OCI-LY3 (cell line): Measurements from ENCODE around the gene CCL21.

Experiments used
- H2AFZ ChIP-seq: fragments of 200-600, 300-600 bp; shearing (Covaris generic); 2 replicates; pipeline ENCODE4 v1.6.0; 2014; ENCODE audit warnings: antibody characterized with exemption, low read depth, low read length
- H3K27ac ChIP-seq: fragments of 200-600, 300-600 bp; sonication (generic); 2 replicates; pipeline ENCODE4 v1.5.1; 2014; ENCODE audit warnings: mild to moderate bottlenecking, low read length, moderate library complexity, mixed read lengths
- H3K27me3 ChIP-seq: fragments of 200-600, 300-600 bp; sonication (generic); 2 replicates; pipeline ENCODE4 v1.6.1; 2014; ENCODE audit warnings: low read depth, low read length, mixed read lengths
- H3K36me3 ChIP-seq: fragments of 200-600, 300-600 bp; sonication (generic); replicated peaks from 2 replicates; pipeline ENCODE3; 2014; ENCODE audit warnings: low read depth, low read length, mixed read lengths
- H3K4me1 ChIP-seq: fragments of 300-600, 200-600 bp; sonication (generic); 2 replicates; pipeline ENCODE4 v1.6.1; 2014; ENCODE audit warnings: low read length, mixed read lengths
- H3K4me2 ChIP-seq: fragments of 200-600, 300-600 bp; sonication (generic); 2 replicates; pipeline ENCODE4 v1.6.1; 2014; ENCODE audit warnings: low read length, mixed read lengths
- H3K4me3 ChIP-seq: fragments of 300-600, 200-600 bp; sonication (generic); 2 replicates; pipeline ENCODE4 v1.5.1; 2014; ENCODE audit warnings: antibody characterized with exemption, mild to moderate bottlenecking, low read length, moderate library complexity
- H3K79me2 ChIP-seq: fragments of 300-600, 200-600 bp; shearing (Covaris generic); 2 replicates; pipeline ENCODE4 v1.6.1; 2014; ENCODE audit warnings: mild to moderate bottlenecking, low read length, mixed read lengths
- H3K9ac ChIP-seq: fragments of 300-600, 200-600 bp; shearing (Covaris generic); 2 replicates; pipeline ENCODE4 v1.6.0; 2014; ENCODE audit warnings: mild to moderate bottlenecking, low read length, moderate library complexity
- H3K9me3 ChIP-seq: fragments of 200-600, 300-600 bp; shearing (Covaris generic); 2 replicates; pipeline ENCODE4 v1.6.1; 2014; ENCODE audit warnings: low read length, mixed read lengths; ENCODE audit not compliant: insufficient read depth
- H4K20me1 ChIP-seq: fragments of 200-600, 300-600 bp; sonication (generic); 2 replicates; pipeline ENCODE4 v1.6.1; 2016; ENCODE audit warnings: low read length, mixed read lengths; ENCODE audit not compliant: insufficient read depth
- CTCF ChIP-seq: fragments of 200-600, 300-600 bp; sonication (generic); IDR thresholded peaks from 2 replicates; pipeline ENCODE4 v1.5.1; 2014; ENCODE audit warnings: antibody characterized with exemption, low read length, low read depth
- EZH2phosphoT487 ChIP-seq: fragments of 200-600 bp; shearing (Covaris generic); IDR thresholded peaks from 2 replicates; pipeline ENCODE4 v1.6.1; 2018; ENCODE audit warnings: antibody characterized with exemption, mixed run types, low read depth

CCL21 gene

GRCh38 chr9:34684816-34685215, 25.1 kb downstream of the CCL21 start:
- Histone ChIP-seq H3K4me1 (peaks cover 26% of the 10 kb centered on the region), H3K9ac (no peak overlapping the region), H3K27ac (no peak overlapping the region), H3K36me3 (no peaks in the 10 kb centered on the region), H3K9me3 (no peaks in the 10 kb centered on the region), H3K27me3 (no peaks in the 10 kb centered on the region), H3K79me2 (no peaks in the 10 kb centered on the region), H3K4me3 (no peak overlapping the region), H3K4me2 (no peak overlapping the region), H4K20me1 (no peaks in the 10 kb centered on the region), H2AFZ (no peak overlapping the region)
- TF ChIP-seq CTCF (no peak), EZH2phosphoT487 (no peak)

GRCh38 chr9:34684145-34684544, 25.8 kb downstream of the CCL21 start:
- Histone ChIP-seq H3K9me3 (no peaks in the 10 kb centered on the region), H3K36me3 (no peaks in the 10 kb centered on the region), H3K27me3 (no peaks in the 10 kb centered on the region), H3K4me1 (peaks cover 26% of the 10 kb centered on the region), H4K20me1 (no peaks in the 10 kb centered on the region), H3K4me3 (no peak overlapping the region), H2AFZ (no peak overlapping the region), H3K27ac (no peak overlapping the region), H3K79me2 (no peaks in the 10 kb centered on the region), H3K9ac (no peak overlapping the region), H3K4me2 (peak overlapping the region; percentile 27; the same call in 1 of the 2 replicates)
- peak; percentile 36 for TF ChIP-seq CTCF
- no peak for TF ChIP-seq EZH2phosphoT487

GRCh38 chr9:34675869-34676268, 34.1 kb downstream of the CCL21 start:
- Histone ChIP-seq H3K79me2 (no peaks in the 10 kb centered on the region), H3K27me3 (no peaks in the 10 kb centered on the region), H2AFZ (no peak overlapping the region), H3K4me3 (no peak overlapping the region), H3K9ac (no peak overlapping the region), H3K9me3 (no peaks in the 10 kb centered on the region), H3K27ac (no peak overlapping the region), H4K20me1 (no peaks in the 10 kb centered on the region), H3K4me2 (no peak overlapping the region), H3K36me3 (no peaks in the 10 kb centered on the region), H3K4me1 (no peaks in the 10 kb centered on the region)
- TF ChIP-seq CTCF = no peak

- Histone ChIP-seq H2AFZ (no peak overlapping the region), H3K27ac (no peak overlapping the region), H3K4me3 (no peak overlapping the region), H3K4me2 (no peak overlapping the region), H3K79me2 (no peaks in the 10 kb centered on the region), H3K36me3 (no peaks in the 10 kb centered on the region), H3K9me3 (no peaks in the 10 kb centered on the region), H4K20me1 (no peaks in the 10 kb centered on the region), H3K4me1 (no peaks in the 10 kb centered on the region), H3K27me3 (no peaks in the 10 kb centered on the region), H3K9ac (no peak overlapping the region)
- no peak for TF ChIP-seq EZH2phosphoT487
- TF ChIP-seq CTCF = peak; percentile 93
Measured at GRCh38 chr9:34675048-34675714, 34.8 kb downstream of the CCL21 start.
